GM21786 (cell line): ENCODE measurements around the gene SNRNP35.
"Not testable (repeated sequence)": the region's sequence is repeated elsewhere in the genome, so short reads cannot be mapped to it uniquely, and the experiment has no call there.

Source experiments
- ATAC-seq: cut with Tn5 transposase; IDR thresholded peaks from one replicate; pipeline ENCODE4 v1.9.1; 2021; ENCODE audit not compliant: unreplicated experiment

The SNRNP35 gene

DNA sequence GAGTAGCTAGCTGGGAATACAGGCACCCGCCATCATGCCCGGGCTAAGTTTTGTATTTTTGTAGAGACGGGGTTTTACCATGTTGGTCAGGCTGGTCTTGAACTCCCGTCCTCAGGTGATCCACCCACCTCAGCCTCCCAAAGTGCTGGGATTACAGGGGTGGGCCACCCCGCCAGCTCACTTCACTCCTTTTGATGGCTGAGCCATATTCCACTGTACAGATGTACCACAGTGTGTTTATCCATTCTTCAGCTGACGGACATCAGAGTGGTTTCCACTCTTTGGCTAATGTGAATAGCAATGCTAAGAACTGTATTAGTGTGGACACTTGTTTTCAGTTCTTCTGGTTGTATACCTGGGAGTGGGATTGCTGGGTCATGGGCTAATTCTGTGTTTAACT lies 29.5 kb downstream of the SNRNP35 start:
- ATAC-seq = no peak

- no peak for ATAC-seq
Observed at GRCh38 chr12:123488539-123489230, 30.7 kb downstream of the SNRNP35 start.

DNA sequence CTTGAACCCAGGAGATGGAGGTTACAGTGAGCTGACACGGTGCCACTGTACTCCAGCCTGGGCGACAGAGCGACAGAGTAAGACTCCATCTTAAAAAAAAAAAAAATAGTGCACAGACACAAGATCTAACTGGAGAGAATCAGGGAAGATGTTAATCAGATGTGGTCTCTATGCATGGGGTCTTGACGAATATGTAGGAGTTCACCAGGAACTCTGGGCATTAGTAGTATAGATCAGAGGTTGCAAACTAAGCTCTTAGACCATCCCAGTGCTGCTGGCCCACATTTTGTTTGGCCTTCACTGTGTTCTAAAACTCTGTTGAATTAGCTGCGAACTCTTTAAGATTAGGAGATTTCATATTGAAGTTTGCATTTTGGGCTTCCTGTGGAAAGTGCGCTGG lies 31.6 kb downstream of the SNRNP35 start:
- no peak for ATAC-seq

GRCh38 chr12:123490089-123490488 lies 32.1 kb downstream of the SNRNP35 start:
- ATAC-seq = no peak

- no peak for ATAC-seq
Observed at GRCh38 chr12:123491056-123491455, 33.1 kb downstream of the SNRNP35 start.

DNA sequence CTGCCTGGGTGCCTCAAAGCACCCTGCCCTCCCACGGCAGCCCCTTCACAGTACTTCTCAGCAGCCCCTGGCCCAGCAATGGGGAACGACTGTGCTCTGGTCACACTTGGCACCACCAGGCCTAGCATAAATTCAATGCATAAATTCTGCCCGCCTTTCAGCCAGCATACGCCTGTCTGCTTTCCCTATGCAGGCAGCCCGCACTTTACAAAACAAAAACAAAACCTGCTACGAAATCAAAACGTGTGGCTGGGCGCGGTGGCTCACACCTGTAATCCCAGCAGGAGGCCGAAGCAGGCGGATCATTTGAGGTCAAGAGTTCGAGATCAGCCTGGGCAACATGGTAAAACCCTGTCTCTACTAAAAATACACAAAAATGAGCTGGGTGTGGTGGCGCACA lies 33.5 kb downstream of the SNRNP35 start:
- ATAC-seq = no peak

- ATAC-seq = not testable (repeated sequence)
Observed at GRCh38 chr12:123492339-123493039, 34.5 kb downstream of the SNRNP35 start.

DNA sequence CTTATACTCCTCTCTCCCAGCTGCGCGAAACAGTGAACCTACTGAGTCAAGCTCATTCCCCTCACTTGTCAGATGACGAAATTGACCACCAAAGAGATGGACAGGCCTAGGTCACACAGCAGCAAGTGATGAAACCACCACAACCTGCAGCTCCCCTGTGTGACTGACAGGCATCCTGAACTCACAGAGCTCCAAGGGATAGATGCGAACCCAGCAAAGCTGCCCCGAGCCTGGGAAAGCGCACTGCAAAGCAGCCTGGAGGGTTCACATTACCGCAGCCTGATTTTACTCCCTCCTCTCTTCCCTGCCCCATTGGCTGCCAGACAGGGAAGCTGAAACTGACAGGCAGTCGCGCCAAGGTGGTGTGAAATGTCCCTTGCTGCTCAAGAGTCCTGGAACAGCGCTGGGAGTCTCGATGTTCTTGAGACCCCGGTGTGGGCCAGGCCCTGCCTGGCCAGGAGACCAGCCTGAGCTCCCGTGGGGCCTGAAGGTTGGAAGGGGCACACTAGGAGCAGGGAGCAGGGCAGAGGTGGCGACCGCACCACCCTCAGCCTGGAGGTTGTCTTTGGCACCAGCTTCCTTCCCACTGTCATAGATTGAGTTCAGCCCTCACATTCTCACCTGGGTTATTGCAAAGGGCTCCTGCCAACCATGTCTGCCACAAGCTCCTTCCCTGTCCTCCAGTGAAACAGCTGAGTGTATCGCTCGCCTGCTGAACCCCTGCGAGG lies 36.3 kb downstream of the SNRNP35 start:
- ATAC-seq = no peak

GRCh38 chr12:123497065-123497464 lies 39.1 kb downstream of the SNRNP35 start:
- no peak for ATAC-seq

DNA sequence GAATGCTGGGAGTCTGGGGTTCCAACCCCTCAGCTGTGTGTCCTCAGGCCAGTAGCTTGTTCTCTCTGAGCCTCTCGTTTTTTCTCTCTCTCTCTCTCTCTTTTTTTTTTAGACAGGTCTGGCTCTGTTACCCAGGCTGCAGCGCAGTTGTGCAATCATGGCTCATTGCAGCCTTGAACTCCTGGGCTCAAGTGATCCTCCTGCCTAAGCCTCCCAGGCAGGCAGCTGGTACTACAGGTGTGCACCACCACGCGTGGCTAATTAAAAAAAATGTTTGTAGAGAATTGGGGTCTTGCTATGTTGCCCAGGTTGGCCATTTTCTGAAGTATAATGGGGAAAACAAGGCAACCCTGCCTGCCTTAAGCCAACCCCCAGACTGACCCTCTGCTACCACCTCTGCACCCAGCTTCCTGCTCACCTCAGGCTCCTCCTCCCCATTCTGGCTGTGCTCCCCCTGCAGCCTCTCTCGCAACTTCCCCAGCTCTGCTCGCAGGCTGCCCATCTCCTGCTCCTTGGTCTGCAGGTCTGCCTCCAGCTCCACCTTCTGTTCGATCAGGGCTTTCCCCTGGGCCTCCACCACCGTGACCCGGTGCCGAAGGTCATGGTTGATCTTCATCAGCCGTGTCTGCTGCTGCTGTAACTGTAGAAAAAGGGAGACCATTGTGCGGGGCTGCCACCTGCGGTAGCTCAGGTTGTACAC lies 40.3 kb downstream of the SNRNP35 start:
- ATAC-seq = no peak

DNA sequence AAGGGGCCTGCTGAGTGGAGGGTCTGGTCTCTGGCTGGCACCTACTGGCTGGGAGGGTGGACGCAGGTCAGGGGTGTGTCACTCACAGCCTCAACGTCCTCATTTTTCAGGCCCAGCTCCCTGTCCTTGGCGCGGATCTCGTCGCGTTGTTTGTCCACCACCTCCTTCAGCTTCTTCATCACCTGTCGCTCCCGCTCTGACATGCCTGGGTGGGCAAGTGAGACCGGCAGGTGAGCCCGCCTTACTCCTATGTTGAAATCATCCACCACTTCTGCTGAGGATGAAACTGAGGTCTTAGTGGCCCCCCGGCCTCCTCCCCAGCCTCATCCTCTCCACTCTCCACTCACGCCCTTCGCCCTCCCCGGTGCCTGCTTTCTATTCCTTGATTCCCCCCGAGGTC lies 41.4 kb downstream of the SNRNP35 start:
- ATAC-seq = no peak

DNA sequence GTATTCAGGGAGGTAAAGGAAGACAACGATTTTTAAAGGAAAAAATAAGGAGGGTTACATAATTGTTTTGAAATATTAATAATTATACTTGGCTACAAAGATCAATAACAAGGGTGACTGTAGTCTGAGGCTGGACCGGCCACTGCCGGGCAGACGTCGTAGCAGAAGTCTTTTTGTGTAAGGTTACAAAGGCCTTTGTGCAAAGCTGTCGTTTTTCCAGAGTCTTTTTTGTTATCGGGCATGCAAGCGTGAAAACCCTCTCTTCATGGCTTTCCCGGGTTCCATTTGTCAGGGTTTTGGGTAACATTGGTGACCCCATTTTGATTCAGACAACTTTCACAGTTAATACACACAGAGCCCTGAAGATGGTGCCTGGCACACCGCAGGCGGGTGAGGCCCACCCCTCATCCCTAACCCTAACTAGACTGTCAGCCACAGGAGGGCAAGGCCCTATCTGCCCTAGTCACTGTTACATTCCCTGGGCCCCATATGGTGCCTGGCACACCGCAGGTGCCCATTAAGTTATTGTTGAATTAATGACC lies 44.3 kb downstream of the SNRNP35 start:
- ATAC-seq = no peak

GRCh38 chr12:123506059-123506842 lies 48.3 kb downstream of the SNRNP35 start:
- ATAC-seq = no peak

DNA sequence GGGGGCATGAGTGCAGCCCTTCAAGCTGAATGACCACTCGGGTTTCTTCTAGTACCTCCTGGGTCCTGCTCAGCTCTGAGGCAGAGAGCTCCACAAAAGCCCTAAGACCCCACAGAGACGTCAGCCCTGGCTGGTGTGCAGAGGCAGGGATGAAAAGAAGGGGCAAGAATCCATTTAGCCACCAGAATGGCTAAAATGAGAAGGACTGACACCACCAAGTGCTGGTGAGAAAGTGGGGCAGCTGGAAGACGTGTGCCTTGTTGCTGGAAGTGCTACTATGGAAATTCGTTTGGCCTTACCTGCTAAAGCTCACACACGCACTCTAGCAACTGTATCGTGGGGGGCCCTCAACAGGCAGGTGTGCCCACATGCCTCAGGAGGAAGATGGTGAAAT lies 48.9 kb downstream of the SNRNP35 start:
- no peak for ATAC-seq

GRCh38 chr12:123512838-123513665 lies 55.1 kb downstream of the SNRNP35 start:
- no peak for ATAC-seq

- no peak for ATAC-seq
Observed at GRCh38 chr12:123513805-123514204, 55.9 kb downstream of the SNRNP35 start.

DNA sequence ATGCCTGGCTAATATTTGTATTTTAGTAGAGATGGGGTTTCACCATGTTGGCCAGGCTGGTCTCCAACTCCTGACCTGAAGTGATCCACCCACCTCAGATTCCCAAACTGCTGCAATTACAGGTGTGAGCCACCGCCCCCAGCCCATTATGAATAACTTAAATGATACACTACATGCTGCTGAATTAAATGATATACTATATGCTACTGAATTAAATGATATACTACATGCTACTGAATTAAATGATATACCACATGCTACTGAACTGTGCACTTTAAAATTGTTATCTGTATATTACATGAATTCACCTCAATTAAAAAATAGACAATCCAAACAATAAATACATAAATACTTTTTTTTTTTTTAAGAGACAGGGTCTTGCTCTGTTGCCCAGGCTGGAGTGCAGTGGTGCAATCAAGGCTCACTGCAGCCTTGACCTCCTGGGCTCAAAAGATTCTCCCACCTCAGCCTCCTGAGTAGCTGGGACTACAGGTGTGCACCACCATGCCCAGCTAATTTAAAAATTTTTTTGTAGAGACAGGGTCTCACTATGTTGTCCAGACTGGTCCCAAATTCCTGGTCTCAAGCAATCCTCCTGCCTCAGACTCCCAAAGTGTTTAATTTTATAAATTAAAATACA lies 56.8 kb downstream of the SNRNP35 start:
- not testable (repeated sequence) for ATAC-seq

DNA sequence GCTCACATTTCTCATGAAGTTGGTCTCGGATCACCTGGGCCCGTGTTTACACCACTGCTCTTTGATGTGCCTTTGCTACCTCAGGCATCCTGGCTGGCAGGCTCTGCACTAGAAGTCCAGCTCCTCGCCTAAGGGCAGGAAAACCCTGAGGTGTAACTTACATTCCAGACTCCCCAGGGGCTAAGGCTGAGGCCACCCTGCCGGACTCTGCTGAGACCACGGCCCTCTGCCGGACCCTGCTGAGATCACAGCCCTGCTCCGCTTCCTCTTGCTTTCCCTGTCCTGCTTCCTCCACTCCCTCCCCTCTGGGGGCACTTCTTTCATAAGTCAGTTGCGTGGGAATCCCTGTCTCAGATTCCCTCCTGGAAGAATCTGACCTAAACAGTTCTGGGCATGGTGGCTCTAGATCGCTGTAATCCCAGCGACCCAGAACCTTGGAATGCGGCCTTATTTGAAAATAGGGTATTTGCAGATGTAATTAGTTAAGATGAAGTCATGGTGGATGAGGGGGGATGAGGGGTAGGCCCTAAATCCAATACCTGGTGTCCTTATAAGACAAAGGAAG lies 58.4 kb downstream of the SNRNP35 start:
- no peak for ATAC-seq
